ENCODE results near the gene SIGLEC12. TPM values are rescaled to one million over a fixed set of nuclear protein-coding genes. Genes with fewer than 3 reads are reported as not detected.

SIGLEC12 gene
- not detected in 2 replicates for total RNA-seq (2014; rRNA removed; shearing (Covaris generic))

- in situ Hi-C loops (cut with HindIII; ENCODE audit: low sequenced_read_pairs), result no loop called here
- DNase-seq (ENCODE audit: low spot score), result no peak
These were observed at the start of gene SIGLEC12 for GRCh38 chr19:51501594-51502263. Gene SIGLEC12 (minus strand): TSS chr19:51501800. CDS start chr19:51501733, 67 bp downstream.

GRCh38 chr19:51550848-51551672 is 49.5 kb upstream of the SIGLEC12 start:
- in situ Hi-C loops (cut with HindIII; ENCODE audit: low sequenced_read_pairs), result no loop called here
- DNase-seq (ENCODE audit: low spot score), result no peak

GRCh38 chr19:51549533-51550324 is 48.1 kb upstream of the SIGLEC12 start:
- DNase-seq (ENCODE audit: low spot score), result no peak
- in situ Hi-C loops (cut with HindIII; ENCODE audit: low sequenced_read_pairs), result no loop called here

DNA sequence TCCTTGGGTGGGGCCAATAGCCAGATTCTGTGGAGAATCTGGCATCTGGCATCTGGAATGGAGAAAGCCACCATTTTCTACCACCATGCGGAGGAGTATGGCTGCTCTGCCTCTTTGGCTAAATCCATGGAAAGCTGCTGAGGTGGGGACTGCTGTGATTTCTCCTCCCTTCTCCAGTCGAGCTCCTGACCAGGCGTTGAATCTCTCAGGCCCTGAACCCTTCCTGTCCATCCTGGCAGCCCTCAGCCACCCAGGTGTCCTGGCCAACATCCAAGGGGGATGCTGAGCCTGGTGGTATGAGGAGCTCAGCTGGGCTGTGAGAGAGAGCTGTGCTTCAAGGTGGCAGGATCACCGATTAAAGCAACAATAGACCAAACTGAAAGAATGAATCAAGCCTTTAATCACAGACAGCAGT is 47.3 kb upstream of the SIGLEC12 start:
- DNase-seq (ENCODE audit: low spot score), result no peak
- in situ Hi-C loops (cut with HindIII; ENCODE audit: low sequenced_read_pairs), result no loop called here

- in situ Hi-C loops (cut with HindIII; ENCODE audit: low sequenced_read_pairs), result no loop called here
- no peak for DNase-seq (ENCODE audit: low spot score)
These were observed 46.6 kb upstream of the SIGLEC12 start for GRCh38 chr19:51548213-51548651.

DNA sequence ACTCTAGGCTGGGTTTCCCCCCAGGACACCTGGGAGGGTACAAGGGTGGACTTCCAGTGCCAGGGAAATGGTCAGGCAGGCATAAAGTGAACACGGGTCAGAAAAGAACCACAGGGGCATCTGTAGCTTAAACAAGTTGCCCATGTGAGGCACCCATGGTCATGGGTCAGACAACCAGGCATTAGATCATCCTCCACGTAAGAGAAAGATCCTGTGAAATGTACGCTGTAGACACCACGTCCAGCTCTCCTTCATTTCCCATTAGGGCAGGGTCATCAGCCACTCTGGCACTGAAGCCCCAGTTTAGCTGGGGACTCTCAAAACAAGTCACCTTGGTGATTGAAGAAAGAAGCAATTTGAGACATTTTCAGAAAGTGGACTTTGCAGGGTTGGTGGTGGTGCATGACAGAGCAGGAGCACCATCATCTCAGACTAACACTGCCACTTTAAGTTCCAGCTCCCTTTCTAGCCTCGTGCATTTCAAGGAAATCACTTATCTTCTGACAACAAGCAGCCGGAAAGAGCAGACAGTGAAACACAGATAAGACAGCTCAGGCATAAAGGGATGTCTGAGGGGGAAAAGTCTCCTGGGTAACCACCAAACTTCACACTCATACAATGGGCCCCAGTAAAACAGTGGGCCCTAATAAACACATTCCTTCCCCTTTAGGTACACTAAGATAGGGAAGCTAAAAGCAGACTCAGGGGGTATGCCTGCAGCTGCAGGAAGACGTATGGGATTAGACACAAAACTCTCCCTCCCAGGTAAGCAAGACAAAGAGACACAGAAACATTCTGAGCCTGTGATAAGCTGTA is 46.0 kb upstream of the SIGLEC12 start:
- no peak for DNase-seq (ENCODE audit: low spot score)
- in situ Hi-C loops (cut with HindIII; ENCODE audit: low sequenced_read_pairs), result no loop called here

DNA sequence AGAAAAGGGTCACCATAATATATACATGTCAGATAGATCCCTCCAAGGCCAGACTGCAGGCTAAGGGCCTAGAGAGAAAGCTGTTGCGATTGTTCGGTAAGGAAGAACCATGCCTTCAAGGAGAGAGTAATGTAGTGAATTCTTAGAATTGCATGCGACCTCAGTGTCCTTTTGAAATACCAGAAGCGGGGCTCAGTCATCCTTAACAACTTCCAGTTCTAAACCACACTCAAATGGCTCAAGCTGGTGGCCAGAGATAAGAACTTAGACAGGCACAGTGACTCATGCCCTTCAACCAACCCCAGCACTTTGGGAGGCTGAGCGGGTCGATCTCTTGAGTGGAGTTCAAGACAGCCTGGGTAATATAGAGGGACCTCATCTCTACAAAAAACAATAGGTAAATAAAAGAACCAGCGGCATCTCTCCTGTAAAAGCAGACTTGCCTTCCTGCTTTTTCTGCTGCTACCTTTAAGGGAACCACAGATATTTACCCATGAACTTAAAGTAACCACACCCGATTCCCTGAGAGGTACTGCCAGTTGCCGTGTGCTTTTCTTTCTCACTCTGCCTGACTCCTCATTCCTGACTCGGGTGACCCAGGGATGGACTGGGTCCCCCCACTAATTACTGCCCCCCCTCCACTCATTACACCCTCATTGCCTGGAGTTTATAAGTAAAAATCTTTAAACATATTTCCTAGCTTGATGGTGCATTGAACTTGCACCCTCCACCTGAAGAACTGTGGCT is 45.2 kb upstream of the SIGLEC12 start:
- DNase-seq (ENCODE audit: low spot score), result no peak
- in situ Hi-C loops (cut with HindIII; ENCODE audit: low sequenced_read_pairs), result no loop called here

DNA sequence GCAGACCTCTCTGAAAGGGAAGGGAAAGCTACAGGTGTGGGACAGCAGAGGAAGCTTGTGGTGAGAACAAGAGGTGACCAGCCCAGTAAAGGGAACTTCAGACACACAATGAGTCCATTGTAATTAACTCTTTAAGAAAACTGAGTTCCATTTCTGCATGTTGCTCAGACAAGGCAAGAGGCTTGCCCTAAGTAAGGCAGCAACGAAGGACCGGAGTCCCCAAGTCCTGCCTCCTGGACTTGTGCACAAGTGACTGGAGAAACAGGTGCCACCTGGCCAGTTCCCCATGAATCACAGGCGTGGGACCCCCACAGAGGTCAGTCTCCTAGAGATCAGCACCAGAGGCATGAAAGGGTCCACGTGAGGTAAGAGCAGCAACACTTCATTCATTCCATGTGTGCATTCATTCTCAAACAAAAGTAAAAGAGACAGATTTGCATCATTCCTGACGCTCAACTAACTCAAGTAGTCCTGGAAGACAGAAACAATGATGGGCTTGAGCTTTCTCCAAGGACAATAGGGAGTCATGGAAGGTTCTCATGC is 44.6 kb upstream of the SIGLEC12 start:
- in situ Hi-C loops (cut with HindIII; ENCODE audit: low sequenced_read_pairs), result no loop called here
- no peak for DNase-seq (ENCODE audit: low spot score)

DNA sequence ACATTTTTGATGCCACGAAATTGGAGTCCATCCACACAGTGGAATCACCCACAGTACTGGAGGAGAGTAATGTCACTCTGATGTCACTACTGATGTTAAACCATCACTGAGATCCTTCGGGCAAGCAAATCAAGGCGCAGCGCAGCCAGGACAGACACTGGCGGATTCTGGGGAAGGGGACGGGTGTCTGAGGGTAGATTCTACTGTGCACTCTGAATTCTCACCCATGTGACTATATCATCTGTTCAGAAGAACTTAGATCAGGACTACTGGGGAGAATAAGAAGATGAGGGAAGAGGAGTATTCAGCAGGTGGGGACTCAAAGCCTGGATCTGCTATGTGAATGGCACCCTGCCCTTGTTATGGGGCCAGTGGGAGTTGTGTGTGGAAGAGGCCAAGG is 42.4 kb upstream of the SIGLEC12 start:
- in situ Hi-C loops (cut with HindIII; ENCODE audit: low sequenced_read_pairs), result no loop called here
- no peak for DNase-seq (ENCODE audit: low spot score)

- in situ Hi-C loops (cut with HindIII; ENCODE audit: low sequenced_read_pairs), result no loop called here
These were observed 41.1 kb upstream of the SIGLEC12 start for GRCh38 chr19:51542699-51543098.

GRCh38 chr19:51541458-51542357 is 40.1 kb upstream of the SIGLEC12 start:
- no peak for DNase-seq (ENCODE audit: low spot score)
- in situ Hi-C loops (cut with HindIII; ENCODE audit: low sequenced_read_pairs), result no loop called here

More at GRCh38 chr19:51542699-51543098, 41.1 kb upstream of the SIGLEC12 start:
- no peak for DNase-seq (ENCODE audit: low spot score)

GRCh38 chr19:51539821-51540366 is 38.3 kb upstream of the SIGLEC12 start:
- in situ Hi-C loops (cut with HindIII; ENCODE audit: low sequenced_read_pairs), result no loop called here
- DNase-seq (ENCODE audit: low spot score), result no peak

- no peak for DNase-seq (ENCODE audit: low spot score)
- in situ Hi-C loops (cut with HindIII; ENCODE audit: low sequenced_read_pairs), result no loop called here
These were observed 33.9 kb upstream of the SIGLEC12 start for GRCh38 chr19:51535535-51535934.

GRCh38 chr19:51531349-51532315 is 30.0 kb upstream of the SIGLEC12 start, which contains the start of gene SIGLEC6:
Gene SIGLEC6 (minus strand): TSS chr19:51531670. CDS start chr19:51531648, 22 bp downstream.
- DNase-seq (ENCODE audit: low spot score), result no peak
- in situ Hi-C loops (cut with HindIII; ENCODE audit: low sequenced_read_pairs), result no loop called here

GRCh38 chr19:51530616-51531015 is 29.0 kb upstream of the SIGLEC12 start:
- DNase-seq (ENCODE audit: low spot score), result no peak
- in situ Hi-C loops (cut with HindIII; ENCODE audit: low sequenced_read_pairs), result no loop called here

GRCh38 chr19:51529301-51529700 is 27.7 kb upstream of the SIGLEC12 start:
- DNase-seq (ENCODE audit: low spot score), result no peak

More at GRCh38 chr19:51529301-51529700, 27.7 kb upstream of the SIGLEC12 start:
- in situ Hi-C loops (cut with HindIII; ENCODE audit: low sequenced_read_pairs), result no loop called here
